ENCODE measurements around the gene CPNE7.

CPNE7 gene

DNA sequence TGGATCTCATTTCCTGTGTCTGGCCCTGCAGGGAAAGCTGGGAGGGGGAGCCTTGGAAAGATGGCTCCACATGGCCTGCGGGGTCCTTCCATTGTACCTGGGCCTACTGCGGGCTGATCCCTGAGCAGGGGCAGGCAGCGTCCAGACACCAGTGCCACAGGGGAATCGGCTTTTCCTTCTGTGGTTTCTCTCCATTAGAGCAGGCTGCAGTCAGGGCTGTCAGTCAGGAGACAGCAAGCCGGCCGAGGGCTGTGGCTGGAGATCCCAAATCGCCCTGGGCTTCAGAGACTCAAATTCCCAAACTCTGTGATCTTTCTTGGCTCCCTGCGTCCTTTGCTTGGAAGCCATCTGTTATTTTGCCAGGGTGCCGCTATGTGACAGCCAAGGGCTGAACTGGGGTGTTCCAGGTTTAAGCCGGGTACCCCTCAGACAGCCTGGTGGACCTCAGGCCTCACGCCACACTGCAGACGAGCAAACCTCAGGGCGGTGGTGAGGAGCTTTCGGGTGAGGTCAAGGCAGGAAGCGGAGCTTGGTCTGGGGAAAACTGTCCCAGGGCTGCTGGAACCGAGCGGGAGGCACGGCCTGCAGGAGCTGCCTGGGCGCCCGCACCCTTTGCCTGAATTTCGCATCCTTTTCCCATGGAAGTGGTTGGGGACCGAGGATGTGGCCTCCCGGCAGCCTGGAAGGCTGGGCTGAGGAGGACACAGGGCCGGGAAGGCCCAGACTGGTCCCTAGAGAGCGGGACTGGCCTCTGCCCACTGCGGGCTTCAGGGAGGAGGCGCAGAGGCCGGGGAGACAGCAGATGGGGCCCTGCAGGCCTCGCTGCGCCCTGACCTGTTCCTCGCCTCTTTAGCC lies 1.5 kb upstream of the CPNE7 start:
- Histone ChIP-seq H3K79me2 (ENCODE audit: insufficient read depth, low read length) (no peaks in the 10 kb centered on the region), H3K4me2 (ENCODE audit: low read depth, low read length, poor library complexity, severe bottlenecking) (no peak overlapping the region), H3K36me3 (ENCODE audit: insufficient read depth, low read length) (no peaks in the 10 kb centered on the region), H3F3A (ENCODE audit: low read depth) (no peaks in the 10 kb centered on the region), H3K9me3 (ENCODE audit: insufficient read depth, low read depth, low read length) (no peaks in the 10 kb centered on the region), H3K9me2 (replicated peaks; ENCODE audit: low read depth, low read length) (no peaks in the 10 kb centered on the region), H3K4me3 (ENCODE audit: low read length, poor library complexity, severe bottlenecking) (no peak overlapping the region), H3K9ac (ENCODE audit: low read depth, low read length, poor library complexity, severe bottlenecking) (no peak overlapping the region), H3K27me3 (ENCODE audit: insufficient read depth, low read length, poor library complexity, severe bottlenecking) (no peaks in the 10 kb centered on the region), H3K4me1 (ENCODE audit: insufficient read depth, low read length, poor library complexity, severe bottlenecking) (no peaks in the 10 kb centered on the region), H2AFZ (ENCODE audit: low read length) (no peak overlapping the region), H4K20me1 (ENCODE audit: insufficient read depth, low read length, poor library complexity, severe bottlenecking) (no peaks in the 10 kb centered on the region)
- no peak for TF ChIP-seq CTCF (conservative IDR thresholded peaks at IDR 0.05; ENCODE audit: low read length)
- no peak for TF ChIP-seq EZH2phosphoT487 (IDR thresholded peaks at IDR 0.05; ENCODE audit: borderline replicate concordance)

- Histone ChIP-seq H3K4me3 (ENCODE audit: low read length, poor library complexity, severe bottlenecking) (no peak overlapping the region), H3K9ac (ENCODE audit: low read depth, low read length, poor library complexity, severe bottlenecking) (no peak overlapping the region), H2AFZ (ENCODE audit: low read length) (no peak overlapping the region), H3K9me3 (ENCODE audit: insufficient read depth, low read depth, low read length) (no peaks in the 10 kb centered on the region), H3F3A (ENCODE audit: low read depth) (no peaks in the 10 kb centered on the region), H3K4me2 (ENCODE audit: low read depth, low read length, poor library complexity, severe bottlenecking) (no peak overlapping the region), H3K79me2 (ENCODE audit: insufficient read depth, low read length) (no peaks in the 10 kb centered on the region), H3K4me1 (ENCODE audit: insufficient read depth, low read length, poor library complexity, severe bottlenecking) (no peaks in the 10 kb centered on the region), H3K9me2 (replicated peaks; ENCODE audit: low read depth, low read length) (no peaks in the 10 kb centered on the region), H3K36me3 (ENCODE audit: insufficient read depth, low read length) (no peaks in the 10 kb centered on the region), H4K20me1 (ENCODE audit: insufficient read depth, low read length, poor library complexity, severe bottlenecking) (no peaks in the 10 kb centered on the region), H3K27me3 (ENCODE audit: insufficient read depth, low read length, poor library complexity, severe bottlenecking) (no peaks in the 10 kb centered on the region)
- TF ChIP-seq EZH2phosphoT487 (IDR thresholded peaks at IDR 0.05; ENCODE audit: borderline replicate concordance) (no peak), CTCF (conservative IDR thresholded peaks at IDR 0.05; ENCODE audit: low read length) (no peak)
Measured at GRCh38 chr16:89574681-89575246, 794 bp upstream of the CPNE7 start.

DNA sequence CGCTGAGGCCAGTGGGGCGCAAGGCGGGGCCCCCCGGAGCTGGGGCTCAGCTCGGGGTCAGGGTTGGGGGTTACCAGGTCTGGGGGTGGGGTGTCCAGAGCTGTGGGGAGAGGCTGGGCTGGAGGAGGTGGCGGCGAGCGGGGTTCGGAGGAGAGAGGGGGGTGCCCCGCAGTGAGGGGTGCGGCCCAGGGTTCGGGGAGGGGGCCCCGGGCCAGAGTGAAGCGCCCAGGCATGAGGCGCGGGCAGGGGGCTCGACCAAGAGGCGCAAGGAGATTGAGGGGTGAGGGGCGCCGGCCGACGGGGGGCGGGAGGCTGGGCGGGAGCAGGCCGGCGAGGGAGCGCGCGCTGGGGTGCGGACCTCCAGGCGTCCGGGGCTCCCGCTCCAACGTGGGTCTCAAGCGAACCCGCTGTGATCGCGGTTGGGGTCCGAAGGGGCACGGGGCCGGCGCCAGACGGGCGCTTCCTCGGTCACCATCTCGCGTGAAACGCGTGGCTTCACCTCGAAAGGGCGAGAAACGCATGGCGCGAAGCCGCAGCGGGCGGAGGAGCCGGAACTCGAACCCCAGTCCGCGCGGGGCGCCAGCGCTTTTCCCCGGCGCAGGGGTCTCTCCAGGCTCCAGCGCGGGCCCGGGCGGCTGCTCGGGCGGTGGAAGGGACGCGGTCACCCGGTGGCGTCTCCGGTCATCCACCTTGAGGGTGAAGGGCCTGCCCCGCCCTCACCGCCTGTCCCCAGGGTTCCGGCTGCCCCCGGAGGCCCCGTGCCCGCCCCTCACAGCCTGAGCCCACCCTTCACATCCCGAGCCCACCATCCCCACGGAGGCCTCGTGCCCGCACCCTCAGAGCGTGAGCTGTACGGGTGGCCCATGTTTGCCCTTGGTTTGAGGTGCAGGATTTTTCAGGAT lies 846 bp downstream of the CPNE7 start:
- Histone ChIP-seq H4K20me1 (ENCODE audit: insufficient read depth, low read length, poor library complexity, severe bottlenecking) (no peaks in the 10 kb centered on the region), H3K79me2 (ENCODE audit: insufficient read depth, low read length) (no peaks in the 10 kb centered on the region), H3K4me2 (ENCODE audit: low read depth, low read length, poor library complexity, severe bottlenecking) (no peak overlapping the region), H3K9ac (ENCODE audit: low read depth, low read length, poor library complexity, severe bottlenecking) (no peak overlapping the region), H3K4me1 (ENCODE audit: insufficient read depth, low read length, poor library complexity, severe bottlenecking) (no peaks in the 10 kb centered on the region), H2AFZ (ENCODE audit: low read length) (no peak overlapping the region), H3K9me2 (replicated peaks; ENCODE audit: low read depth, low read length) (no peaks in the 10 kb centered on the region), H3F3A (ENCODE audit: low read depth) (no peaks in the 10 kb centered on the region), H3K27me3 (ENCODE audit: insufficient read depth, low read length, poor library complexity, severe bottlenecking) (no peaks in the 10 kb centered on the region), H3K36me3 (ENCODE audit: insufficient read depth, low read length) (no peaks in the 10 kb centered on the region), H3K4me3 (ENCODE audit: low read length, poor library complexity, severe bottlenecking) (no peak overlapping the region), H3K9me3 (ENCODE audit: insufficient read depth, low read depth, low read length) (no peaks in the 10 kb centered on the region)
- TF ChIP-seq EZH2phosphoT487 (IDR thresholded peaks at IDR 0.05; ENCODE audit: borderline replicate concordance) (no peak), CTCF (conservative IDR thresholded peaks at IDR 0.05; ENCODE audit: low read length) (no peak)
